GM04503 (cell line): ENCODE results near the gene CRACR2A.
A peak's percentile ranks its signal among the peaks of the same experiment; 100 is the strongest.

Experiments used
- DNase-seq: peaks from one replicate; pipeline ENCODE4 v3.0.0-alpha.2; 2012; ENCODE audit warnings: low read depth

The CRACR2A gene

GRCh38 chr12:3723916-3724805, 28.7 kb downstream of the CRACR2A start:
- no peak for DNase-seq

- no peak for DNase-seq
Measured at GRCh38 chr12:3722368-3722767, 30.5 kb downstream of the CRACR2A start.

- DNase-seq: no peak
Measured at GRCh38 chr12:3720772-3721171, 32.1 kb downstream of the CRACR2A start.

- no peak for DNase-seq
Measured at GRCh38 chr12:3718100-3718499, 34.8 kb downstream of the CRACR2A start.

GRCh38 chr12:3717283-3717898, 35.5 kb downstream of the CRACR2A start:
- DNase-seq: no peak

GRCh38 chr12:3715999-3716398, 36.9 kb downstream of the CRACR2A start:
- no peak for DNase-seq

GRCh38 chr12:3713947-3714346, 39.0 kb downstream of the CRACR2A start:
- no peak for DNase-seq

- DNase-seq: no peak
Measured at GRCh38 chr12:3713483-3713882, 39.4 kb downstream of the CRACR2A start.

GRCh38 chr12:3712209-3712992, 40.5 kb downstream of the CRACR2A start:
- no peak for DNase-seq

GRCh38 chr12:3705354-3705675, 47.6 kb downstream of the CRACR2A start:
- DNase-seq: no peak

- DNase-seq: peak; percentile 14
Measured at GRCh38 chr12:3704512-3705353, 48.2 kb downstream of the CRACR2A start.

- DNase-seq: peak; percentile 17
Measured at GRCh38 chr12:3700861-3701260, 52.0 kb downstream of the CRACR2A start.

- DNase-seq: peak; percentile 87
Measured at GRCh38 chr12:3698218-3698974, 54.5 kb downstream of the CRACR2A start.

- DNase-seq: no peak
Measured at GRCh38 chr12:3697311-3697870, 55.5 kb downstream of the CRACR2A start.

- DNase-seq: no peak
Measured at GRCh38 chr12:3694673-3695072, 58.2 kb downstream of the CRACR2A start.

GRCh38 chr12:3692616-3693365, 60.1 kb downstream of the CRACR2A start:
- DNase-seq: no peak

- DNase-seq: no peak
Measured at GRCh38 chr12:3686463-3686862, 66.4 kb downstream of the CRACR2A start.

GRCh38 chr12:3685830-3686229, 67.1 kb downstream of the CRACR2A start:
- DNase-seq: no peak

- no peak for DNase-seq
Measured at GRCh38 chr12:3684449-3685051, 68.4 kb downstream of the CRACR2A start.

GRCh38 chr12:3683670-3684069, 69.2 kb downstream of the CRACR2A start:
- DNase-seq: no peak
